Measurements from ENCODE around the gene SLC17A9. TPM values are rescaled to one million over a fixed set of nuclear protein-coding genes. Genes with fewer than 3 reads are reported as not detected.

The SLC17A9 gene
- total RNA-seq, 1 donor from 2014 or later = 4.7 TPM

- no peak for DNase-seq
Observed at GRCh38 chr20:63003546-63003945, 51.0 kb downstream of the SLC17A9 start.

GRCh38 chr20:63004607-63005364 is 52.3 kb downstream of the SLC17A9 start:
- no peak for DNase-seq

GRCh38 chr20:63005365-63005861 is 52.9 kb downstream of the SLC17A9 start:
- DNase-seq = no peak

GRCh38 chr20:63005862-63006539 is 53.5 kb downstream of the SLC17A9 start:
- no peak for DNase-seq

GRCh38 chr20:63006540-63007359 is 54.2 kb downstream of the SLC17A9 start, which contains the start of gene BHLHE23:
Gene BHLHE23 (minus strand): TSS chr20:63006964. CDS start chr20:63006774, 190 bp downstream.
- DNase-seq = no peak

- DNase-seq = no peak
Observed at GRCh38 chr20:63007360-63007645, 54.8 kb downstream of the SLC17A9 start.

- no peak for DNase-seq
Observed at GRCh38 chr20:63007646-63008488, 55.4 kb downstream of the SLC17A9 start.

- no peak for DNase-seq
Observed at GRCh38 chr20:63008541-63009044, 56.1 kb downstream of the SLC17A9 start.

GRCh38 chr20:63009045-63009961 is 56.8 kb downstream of the SLC17A9 start:
- peak; percentile 21 for DNase-seq

- no peak for DNase-seq
Observed at GRCh38 chr20:63009988-63010769, 57.7 kb downstream of the SLC17A9 start.

GRCh38 chr20:63011798-63012197 is 59.3 kb downstream of the SLC17A9 start:
- no peak for DNase-seq

GRCh38 chr20:63013207-63013606 is 60.7 kb downstream of the SLC17A9 start:
- DNase-seq = no peak

GRCh38 chr20:63014287-63014686 is 61.8 kb downstream of the SLC17A9 start:
- no peak for DNase-seq

- no peak for DNase-seq
Observed at GRCh38 chr20:63014710-63015109, 62.2 kb downstream of the SLC17A9 start.

GRCh38 chr20:63015147-63015661 is 62.7 kb downstream of the SLC17A9 start:
- no peak for DNase-seq

GRCh38 chr20:63015662-63016361 is 63.3 kb downstream of the SLC17A9 start:
- DNase-seq = no peak

GRCh38 chr20:63016514-63017075 is 64.1 kb downstream of the SLC17A9 start:
- DNase-seq = no peak

- no peak for DNase-seq
Observed at GRCh38 chr20:63017076-63017825, 64.7 kb downstream of the SLC17A9 start.

Data from skin of body (tissue), 2 donors.